GM12891 (cell line): ENCODE data around the gene MELTF.

Source experiments
- DNase-seq: peaks from one replicate; pipeline ENCODE4 v3.0.0; 2011; ENCODE audit warnings: low spot score; ENCODE audit not compliant: insufficient read length
- FAIRE-seq: peaks from 2 replicates; lab custom pipeline; 2011; peaks lifted over from hg19 to GRCh38; lab: Jason Lieb, UNC
- PAX5 ChIP-seq: IDR thresholded peaks from 2 replicates; pipeline ENCODE4 v1.6.1; 2011; ENCODE audit warnings: low read length, moderate library complexity, mild to moderate bottlenecking; ENCODE audit not compliant: insufficient read depth, severe bottlenecking
- POLR2A ChIP-seq: IDR thresholded peaks from 2 replicates; pipeline ENCODE4 v1.6.1; 2011; ENCODE audit warnings: low read depth, low read length, control low read depth
- POLR2AphosphoS5 ChIP-seq: IDR thresholded peaks from 2 replicates; pipeline ENCODE4 v1.6.1; 2011; ENCODE audit warnings: low read depth, low read length, control low read depth
- POU2F2 ChIP-seq: IDR thresholded peaks from 2 replicates; pipeline ENCODE4 v1.6.1; 2011; ENCODE audit warnings: low read depth, mild to moderate bottlenecking, control low read depth, low read length, moderate library complexity
- SPI1 ChIP-seq: IDR thresholded peaks from 2 replicates; pipeline ENCODE4 v1.6.1; 2011; ENCODE audit warnings: low read depth, low read length, control low read depth
- TAF1 ChIP-seq: IDR thresholded peaks from 2 replicates; pipeline ENCODE4 v1.6.1; 2011; ENCODE audit warnings: low read depth, low read length, control low read depth

Gene MELTF

DNA sequence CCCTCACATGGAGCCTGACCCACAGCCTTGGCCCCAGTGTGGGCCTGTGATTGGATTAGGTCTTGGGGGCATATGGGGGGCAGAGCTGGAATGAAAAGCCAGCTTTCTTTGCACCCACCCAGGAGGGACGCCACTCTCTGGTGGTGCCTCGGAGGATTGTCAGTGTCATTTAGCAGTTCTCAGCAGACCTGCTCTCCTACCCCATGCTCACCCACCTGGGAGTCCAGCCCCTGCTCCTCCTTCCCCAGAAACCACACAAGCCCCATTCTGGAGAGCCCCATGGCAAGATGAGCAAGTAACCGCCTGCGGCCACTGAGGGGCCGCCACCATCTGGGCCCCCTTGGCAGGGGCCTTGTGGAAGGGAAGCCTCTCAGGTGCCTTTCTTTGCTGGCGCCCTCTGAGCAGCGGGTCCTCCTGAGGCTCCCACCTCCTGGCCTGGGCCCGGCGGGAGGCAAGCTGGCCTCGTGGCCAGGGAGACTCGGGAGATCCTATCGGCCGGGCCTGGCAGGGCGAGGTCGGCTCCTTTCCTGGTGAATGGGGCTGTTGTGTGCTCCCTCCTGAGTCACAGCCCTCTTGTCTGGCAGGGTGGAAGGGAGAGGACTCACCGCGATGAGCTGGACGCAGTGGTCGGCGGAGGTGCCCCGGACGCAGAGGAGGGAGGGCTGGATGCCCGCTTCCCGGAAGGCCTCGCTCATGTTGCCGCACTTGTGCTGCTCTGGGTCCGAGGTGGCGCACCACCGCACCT is 2.3 kb downstream of the MELTF start:
- TF ChIP-seq POLR2A (no peak), POU2F2 (no peak)
- DNase-seq: no peak
- no peak for FAIRE-seq

DNA sequence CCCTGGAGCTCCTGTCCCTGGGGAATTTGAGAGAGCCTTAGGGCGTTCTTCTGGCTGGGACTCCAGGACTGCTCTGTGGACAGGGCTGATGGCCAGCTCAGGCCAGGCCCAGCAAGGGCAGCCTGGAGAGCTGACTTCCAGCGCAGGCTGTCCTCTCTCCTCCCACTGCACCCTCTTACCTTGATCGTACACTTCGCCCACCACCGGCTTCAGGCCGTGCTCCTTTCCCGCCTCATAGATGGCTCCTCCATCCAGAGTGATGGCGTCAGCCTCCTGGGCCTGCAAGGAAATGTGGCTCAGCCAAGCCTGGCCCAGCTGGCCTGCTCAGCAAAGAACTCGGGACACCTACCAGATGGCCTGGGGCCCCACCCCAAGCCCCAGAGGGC is 3.1 kb downstream of the MELTF start:
- FAIRE-seq (no peak), DNase-seq (no peak)
- TF ChIP-seq PAX5 (no peak), TAF1 (no peak), POU2F2 (no peak), SPI1 (no peak), POLR2A (no peak), POLR2AphosphoS5 (no peak)

DNA sequence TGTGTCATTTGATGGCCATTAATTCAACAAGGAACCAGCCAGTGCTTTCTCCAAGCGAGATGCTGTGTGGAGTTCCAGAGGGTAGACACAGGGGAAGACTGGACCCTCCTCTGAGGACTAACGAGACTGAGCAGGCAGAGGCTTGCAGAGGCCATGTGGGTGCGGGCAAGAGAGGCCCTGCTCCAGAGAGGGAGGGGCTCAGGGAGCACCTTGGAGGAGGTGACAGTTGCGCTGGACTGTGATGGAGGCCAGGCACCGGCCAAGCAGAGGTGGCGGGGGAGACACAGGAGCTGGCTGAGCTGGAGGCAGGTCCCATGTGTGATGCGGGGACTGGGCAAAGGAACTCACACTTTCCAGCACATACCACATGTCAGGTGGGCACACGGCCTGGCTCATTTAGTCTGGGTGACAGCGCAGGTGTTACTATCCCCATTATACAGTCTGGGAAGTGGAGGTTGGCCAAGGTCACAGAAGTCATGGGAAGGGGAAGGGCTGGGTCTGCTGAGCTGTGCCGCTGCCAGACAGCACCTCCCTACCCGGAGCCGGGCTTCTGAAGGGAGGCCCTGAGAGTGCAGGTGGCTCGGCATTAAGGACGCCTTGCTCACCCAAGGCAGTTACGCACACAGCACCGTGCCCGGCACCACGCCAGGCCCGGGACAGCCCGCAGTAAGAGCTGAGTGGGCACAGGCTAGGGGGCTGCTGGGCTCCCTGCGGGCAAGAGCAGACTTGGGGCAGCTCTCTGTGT is 3.7 kb downstream of the MELTF start:
- TF ChIP-seq POU2F2 (no peak), SPI1 (no peak), POLR2A (no peak), PAX5 (no peak), POLR2AphosphoS5 (no peak), TAF1 (no peak)
- DNase-seq (no peak), FAIRE-seq (no peak)

DNA sequence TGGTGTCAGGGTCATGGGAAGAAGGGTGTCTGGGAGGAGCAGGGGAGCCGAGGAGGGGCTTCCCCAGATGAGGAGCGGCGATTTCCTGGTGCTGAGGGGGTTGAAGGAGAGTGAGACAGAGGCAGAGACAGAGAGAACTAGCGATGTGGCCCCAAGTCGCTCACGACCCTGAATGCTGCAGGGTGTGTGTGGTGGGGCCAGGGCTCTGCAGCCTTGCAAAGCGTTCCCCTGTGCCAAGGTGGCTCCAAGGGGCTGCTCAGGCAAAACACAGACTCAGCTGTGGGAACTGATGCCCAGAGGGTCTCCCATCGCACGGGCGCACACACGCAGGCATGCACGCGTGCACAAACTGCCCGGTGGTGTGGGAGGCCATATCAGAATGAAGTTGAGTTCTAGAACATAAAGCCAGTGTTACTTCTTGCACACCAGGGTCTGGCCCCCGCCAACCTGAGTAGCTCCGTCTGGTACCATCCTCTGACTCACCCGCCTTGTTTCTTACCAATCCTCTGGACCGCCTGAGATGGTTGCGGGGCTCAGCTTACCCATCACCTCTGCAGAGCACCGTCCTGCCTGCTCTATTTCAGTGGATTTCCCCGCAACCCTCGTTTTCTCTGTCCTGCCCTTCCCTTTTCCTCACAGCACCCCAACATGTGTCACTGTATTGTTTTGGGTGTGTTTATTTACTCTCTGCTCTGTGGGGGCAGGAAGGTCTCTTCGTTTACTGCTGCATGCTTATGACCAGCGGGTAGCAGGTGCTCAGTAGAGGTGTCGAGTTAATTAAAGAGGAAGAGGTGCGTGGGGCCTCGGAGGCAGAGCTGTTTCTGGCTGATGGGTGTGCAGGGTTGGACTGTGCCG is 4.5 kb downstream of the MELTF start:
- no peak for TF ChIP-seq POLR2A
- DNase-seq (no peak), FAIRE-seq (no peak)

DNA sequence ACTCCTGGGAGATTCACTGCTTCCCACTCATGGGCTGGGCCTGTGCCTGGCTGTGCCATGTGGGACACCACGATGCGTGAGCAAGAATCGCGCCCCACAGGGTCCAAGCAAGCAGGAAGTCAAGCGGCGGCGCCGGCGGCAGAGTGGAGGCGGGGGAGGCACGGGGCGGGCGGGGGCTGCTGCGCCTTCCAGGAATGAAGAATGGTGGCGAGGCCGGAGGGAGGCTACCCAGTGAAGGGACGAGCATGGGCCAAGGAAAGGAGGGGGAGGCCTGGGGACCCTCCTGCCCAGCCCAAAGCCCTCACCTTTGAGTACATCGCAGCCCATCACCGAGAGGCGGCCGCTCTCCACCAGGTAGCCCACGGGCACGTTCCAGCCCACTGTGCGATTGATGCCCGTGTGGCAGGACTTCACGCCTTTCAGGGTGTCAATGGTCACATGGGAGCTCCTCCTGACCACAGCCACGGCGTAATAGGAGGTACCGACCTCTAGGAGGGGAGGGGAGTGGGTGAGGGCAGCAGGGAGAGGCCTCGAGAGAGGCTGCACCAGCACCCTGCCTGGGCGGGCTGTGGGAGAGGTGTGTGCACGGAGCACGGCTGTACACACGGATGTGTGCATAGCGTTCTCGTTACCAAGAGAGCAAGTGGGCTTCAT is 5.5 kb downstream of the MELTF start:
- TF ChIP-seq POLR2AphosphoS5 (0 out of 2 replicates have a peak, but pooled peaks have one; percentile 43), POU2F2 (no peak), TAF1 (no peak), POLR2A (no peak), SPI1 (no peak), PAX5 (no peak)
- no peak for FAIRE-seq
- DNase-seq: peak; percentile 18

DNA sequence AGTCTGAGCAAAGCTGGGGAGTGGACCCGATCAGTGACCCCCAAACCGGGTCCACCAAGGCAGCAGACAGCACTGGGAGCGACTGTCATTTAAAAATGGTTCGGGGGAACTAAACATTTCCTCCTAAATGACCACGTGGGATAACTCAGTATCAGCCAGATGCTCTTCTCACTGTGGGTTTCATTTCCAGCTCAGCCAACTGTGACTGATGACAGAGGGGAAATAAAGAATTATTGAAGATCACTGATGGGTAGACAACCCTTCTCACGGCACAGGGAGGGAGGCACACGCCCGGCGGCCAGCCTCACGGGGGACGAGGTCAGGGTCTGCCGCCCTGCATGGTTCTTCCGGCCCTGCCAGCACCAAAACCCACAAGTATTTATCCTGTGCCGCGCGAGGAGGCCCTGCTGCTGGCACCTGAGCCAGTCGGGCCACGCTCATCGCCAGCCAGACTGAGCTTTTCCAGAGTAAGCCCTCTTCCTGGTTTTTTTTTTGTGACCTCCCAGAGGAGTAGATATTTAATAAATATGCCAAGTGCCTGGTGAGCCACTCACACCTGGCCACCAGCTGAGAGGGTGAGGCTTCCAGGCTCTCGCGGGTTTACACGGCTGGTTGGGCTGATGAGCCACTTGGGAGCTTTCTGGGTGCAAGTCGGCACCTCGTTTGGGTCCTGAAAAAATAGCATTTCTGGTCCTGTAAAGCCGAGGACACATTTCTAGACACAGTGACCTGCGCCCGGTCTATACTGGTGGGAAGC is 6.2 kb downstream of the MELTF start:
- FAIRE-seq (peak; percentile 87), DNase-seq (peak; percentile 65)
- TF ChIP-seq POLR2AphosphoS5 (no peak), POU2F2 (no peak), SPI1 (peak; percentile 21; the same call in 1 of the 2 replicates), PAX5 (peak; percentile 96)

DNA sequence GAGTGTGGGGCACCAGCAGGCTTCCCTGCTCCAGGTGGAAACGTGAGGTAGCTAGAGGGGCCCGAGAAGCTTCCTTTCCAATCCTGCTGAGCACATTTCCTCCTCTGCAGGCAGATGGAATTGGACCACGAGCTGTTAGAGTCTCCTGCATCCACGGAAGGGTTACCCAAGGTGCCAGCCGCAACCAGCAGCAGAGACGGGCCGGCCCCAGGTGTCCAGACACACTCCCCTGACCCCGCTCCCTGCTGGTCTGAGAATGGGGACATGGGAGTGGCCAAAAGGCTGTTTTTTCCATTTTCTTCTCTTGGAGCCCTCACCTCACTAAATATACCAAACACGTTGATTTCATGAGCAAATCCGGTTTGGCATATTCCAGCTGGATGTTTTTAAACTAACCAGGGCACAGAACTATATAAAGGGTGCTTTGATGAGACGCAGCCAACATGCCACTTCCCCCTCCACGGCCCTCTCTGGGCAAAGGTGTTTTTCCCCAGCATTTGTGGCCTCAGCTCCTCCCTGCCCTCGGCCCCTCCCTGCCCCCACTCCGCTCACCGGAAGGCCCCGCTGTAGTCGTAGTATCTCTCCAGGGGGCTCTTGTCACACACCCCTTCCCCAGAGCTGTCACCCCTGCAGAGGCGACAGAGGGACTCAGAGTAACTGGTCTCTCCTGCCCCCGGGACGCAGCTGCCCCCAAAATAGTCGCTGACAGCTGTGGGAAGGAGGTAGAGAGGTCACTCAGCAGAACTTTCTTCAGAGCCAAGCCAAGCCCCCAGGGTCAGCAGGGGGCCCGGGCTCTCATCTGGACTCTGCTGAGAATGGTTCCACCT is 7.0 kb downstream of the MELTF start:
- peak; percentile 56 for FAIRE-seq
- TF ChIP-seq TAF1 (no peak), POU2F2 (0 out of 2 replicates have a peak, but pooled peaks have one; percentile 12), SPI1 (peak; percentile 35; the same call in 1 of the 2 replicates)
- peak; percentile 34 for DNase-seq

DNA sequence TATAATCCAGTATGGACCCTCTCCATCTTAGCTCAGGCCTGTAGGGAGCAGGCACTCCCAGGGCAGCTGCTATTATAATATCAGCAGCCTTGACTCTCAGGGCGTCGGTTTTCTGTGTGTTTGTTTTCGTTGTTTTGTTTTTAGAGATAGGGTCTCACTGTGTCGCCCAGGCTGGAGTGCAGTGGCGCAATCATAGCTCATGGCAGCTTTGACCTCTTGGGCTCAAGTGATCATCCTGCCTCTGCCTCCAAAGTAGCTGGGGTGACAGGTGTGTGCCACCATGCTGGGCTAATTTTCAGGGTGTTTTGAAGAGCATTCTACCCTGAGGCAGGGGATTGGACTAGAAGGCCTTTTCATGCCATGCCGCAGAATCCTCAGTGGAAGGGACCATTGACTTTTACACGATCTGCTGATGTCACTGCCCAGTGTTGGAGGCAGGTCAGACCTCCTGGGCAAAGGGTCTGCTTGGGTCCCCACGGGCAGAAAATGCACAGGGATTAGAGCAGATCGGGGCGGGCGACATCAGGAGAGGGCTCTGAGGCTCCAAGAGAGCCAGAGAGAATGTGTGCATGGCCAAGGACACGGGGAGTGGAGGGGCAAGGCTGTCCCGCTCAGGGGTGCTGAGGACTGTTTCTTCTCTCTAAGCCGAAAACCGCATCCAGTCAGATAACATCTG is 7.8 kb downstream of the MELTF start:
- TF ChIP-seq PAX5: no peak
- TF ChIP-seq POLR2AphosphoS5: no peak
- TF ChIP-seq POU2F2: no peak
- no peak for TF ChIP-seq SPI1
- TF ChIP-seq TAF1: no peak
- TF ChIP-seq POLR2A: no peak; the same call in 1 of the 2 replicates
- FAIRE-seq (peak; percentile 47), DNase-seq (peak; percentile 11)
